GF-D8 (cell line): ENCODE data around the gene METTL6.
"Not testable (repeated sequence)": the region's sequence is repeated elsewhere in the genome, so short reads cannot be mapped to it uniquely, and the experiment has no call there.

Experiments used
- DNase-seq: peaks from one replicate; lab custom pipeline; 2025; lab: John Stamatoyannopoulos, UW

Gene METTL6

DNA sequence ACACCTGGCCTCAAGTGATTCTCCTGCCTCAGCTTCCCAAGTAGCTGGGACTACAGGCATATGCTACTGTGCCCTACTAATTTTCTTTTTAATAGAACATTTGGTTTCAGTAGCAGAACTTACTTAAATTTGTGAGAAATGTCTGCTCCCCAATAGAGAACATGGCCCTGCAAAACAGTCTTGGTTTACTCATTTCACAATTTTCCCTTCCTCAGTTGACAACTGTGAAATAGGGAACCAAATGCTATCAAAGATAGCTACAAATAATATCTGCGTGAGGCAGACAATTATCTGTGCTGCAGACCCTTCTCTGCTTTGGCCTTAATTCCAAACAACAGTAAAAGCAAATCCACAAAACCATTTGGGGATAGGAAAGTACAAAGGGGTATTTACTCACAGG, 22.6 kb downstream of the METTL6 start:
- no peak for DNase-seq

DNA sequence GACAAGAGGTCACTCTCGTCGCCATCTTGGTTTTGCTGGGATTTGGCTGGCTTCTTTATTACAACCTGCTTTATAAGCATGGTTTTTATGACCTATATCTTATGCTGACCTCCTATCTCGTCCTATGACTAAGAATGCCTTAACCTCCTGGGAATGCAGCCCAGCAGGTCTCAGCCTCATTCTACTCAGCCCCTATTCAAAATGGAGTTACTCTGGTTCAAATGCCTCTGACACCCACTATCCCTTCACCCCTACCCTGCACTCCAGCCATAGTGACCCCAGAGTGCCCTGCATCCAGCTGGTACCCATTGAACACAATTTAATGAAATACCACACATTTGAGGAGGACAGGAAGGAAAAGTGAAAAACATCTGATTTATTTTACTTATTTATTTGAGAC, 23.4 kb downstream of the METTL6 start:
- no peak for DNase-seq

DNA sequence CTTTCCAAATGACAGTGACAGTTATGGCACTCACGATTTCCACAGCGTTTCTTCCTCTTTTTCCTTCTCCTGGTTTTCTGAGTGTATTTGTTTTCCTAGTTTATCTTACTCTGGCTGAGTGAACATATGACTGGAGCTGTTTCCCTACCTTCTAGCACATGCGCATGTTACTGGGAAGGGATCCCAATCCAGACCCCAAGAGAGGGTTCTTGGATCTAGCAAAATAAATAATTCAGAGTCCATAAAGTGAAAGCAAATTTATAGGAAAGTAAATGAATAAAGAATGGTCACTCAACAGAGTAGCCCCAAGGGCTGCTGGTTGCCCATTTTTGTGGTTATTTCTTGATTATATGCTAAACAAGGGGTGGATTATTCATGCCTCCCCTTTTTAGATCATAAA, 23.8 kb downstream of the METTL6 start:
- no peak for DNase-seq

DNA sequence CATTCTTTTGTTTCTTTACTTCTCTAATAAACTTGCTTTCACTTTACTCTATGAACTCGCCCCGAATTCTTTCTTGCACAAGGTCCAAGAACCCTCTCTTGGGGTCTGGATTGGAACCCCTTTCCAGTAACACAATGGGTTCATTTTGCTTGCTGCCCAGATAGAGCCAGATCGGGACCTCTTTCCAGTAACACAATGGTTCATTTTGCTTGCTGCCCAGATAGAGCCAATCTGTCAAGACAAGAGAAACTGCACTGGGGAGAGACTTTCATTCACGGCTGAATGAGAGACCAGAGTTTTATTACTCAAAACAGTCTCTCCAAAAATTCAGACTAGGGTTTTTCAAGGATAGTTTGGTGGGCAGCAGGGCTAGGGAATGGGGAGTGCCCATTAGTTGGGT, 25.4 kb downstream of the METTL6 start:
- DNase-seq = no peak

DNA sequence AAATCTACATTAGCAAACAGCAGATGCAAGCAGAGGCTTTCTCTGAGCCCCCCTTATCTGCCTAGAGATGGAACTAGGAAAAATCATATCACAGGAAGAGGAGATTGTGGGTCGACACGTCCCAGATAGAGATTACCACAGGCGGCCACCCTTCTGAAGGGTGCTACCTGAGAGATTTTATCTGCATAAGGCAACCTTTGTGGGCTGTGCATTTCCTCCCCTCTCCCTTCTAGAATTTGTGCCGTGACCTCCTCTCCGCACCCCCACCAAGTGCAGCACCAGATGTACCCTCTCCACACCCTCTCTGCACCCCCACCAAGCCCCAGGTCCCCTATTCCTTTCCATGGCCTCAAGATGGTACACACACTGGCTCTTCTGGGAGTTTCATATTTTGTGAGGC, 27.4 kb downstream of the METTL6 start:
- DNase-seq = no peak

DNA sequence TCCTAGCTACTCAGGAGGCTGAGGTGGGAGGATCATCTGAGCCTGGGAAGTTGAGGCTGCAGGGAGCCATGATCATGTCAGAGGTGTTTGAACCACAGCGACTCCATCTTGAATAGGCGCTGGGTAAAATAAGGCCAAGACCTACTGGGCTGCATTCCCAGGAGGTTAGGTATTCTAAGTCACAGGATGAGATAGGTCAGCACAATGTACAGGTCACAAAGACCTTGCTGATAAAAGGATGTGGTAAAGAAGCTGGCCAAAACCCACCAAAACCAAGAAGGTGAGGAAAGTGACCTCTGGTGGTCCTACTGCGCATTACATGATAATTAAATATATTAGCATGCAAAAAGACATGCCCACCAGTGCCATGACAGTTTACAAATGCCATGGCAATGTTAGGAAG, 28.6 kb downstream of the METTL6 start:
- DNase-seq = not testable (repeated sequence)

DNA sequence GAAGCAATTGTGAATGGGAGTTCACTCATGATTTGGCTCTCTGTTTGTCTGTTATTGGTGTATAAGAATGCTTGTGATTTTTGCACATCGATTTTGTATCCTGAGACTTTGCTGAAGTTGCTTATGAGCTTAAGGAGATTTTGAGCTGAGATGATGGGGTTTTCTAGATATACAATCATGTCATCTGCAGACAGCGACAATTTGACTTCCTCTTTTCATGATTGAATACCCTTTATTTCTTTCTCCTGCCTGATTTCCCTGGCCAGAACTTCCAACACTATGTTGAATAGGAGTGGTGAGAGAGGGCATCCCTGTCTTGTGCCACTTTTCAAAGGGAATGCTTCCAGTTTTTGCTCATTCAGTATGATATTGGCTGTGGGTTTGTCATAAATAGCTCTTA, 34.1 kb downstream of the METTL6 start:
- DNase-seq = not testable (repeated sequence)

DNA sequence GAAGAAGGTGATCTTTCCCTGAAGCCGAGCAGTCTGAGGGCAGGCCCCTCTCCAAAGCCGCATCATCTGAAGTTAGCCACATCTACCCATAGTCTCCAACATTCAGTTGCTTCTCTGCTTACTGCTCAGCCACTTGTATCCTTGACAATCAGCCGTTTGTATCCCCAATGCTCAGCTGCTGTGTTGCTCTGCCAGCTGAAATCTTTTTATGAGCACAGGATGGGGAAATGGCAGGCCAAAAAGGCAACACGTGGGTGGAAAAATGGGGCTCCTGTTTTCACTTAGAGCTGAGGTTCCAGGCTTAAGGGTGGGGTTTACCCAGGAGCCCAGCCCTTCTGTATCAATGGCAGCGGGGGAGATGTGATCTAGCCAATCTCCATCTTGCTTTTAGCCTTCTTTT, 36.3 kb downstream of the METTL6 start:
- no peak for DNase-seq

DNA sequence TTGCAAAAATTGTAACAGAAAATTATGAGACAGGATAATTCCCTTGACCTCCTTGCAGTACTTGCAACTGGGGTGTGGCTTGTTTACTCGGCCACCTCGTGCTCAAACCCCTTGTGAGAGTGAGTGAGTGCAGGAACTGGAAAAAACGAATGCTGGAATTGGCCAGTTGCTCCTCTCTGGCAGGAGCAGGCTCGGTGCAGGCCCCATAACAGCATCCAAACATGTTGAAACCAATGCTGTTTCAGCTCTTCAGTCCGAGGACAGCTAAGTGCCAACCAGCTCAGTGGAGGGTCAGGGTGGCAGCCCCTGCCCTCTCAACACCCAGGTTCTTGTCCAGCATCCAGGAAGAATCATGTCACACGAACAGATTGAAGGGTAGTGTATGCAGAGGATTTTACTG, 36.9 kb downstream of the METTL6 start:
- no peak for DNase-seq

DNA sequence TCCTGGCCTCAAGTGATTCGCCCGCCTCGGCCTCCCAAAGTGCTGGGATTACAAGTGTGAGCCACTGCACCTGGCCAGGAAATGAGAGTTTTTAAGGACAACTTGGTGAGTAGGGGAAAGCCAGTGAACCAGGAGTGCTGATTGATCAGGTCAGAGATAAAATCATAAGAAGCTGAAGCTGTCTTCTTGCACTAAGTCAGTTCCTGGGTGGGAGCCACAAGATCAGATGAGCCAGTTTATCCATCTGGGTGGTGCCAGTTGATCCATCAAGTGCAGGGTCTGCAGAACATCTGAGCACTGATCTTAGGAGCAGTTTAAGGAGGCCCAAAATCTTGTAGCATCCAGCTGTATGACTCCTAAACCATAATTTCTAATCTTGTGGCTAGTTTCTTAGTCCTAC, 39.0 kb downstream of the METTL6 start:
- DNase-seq = not testable (repeated sequence)

DNA sequence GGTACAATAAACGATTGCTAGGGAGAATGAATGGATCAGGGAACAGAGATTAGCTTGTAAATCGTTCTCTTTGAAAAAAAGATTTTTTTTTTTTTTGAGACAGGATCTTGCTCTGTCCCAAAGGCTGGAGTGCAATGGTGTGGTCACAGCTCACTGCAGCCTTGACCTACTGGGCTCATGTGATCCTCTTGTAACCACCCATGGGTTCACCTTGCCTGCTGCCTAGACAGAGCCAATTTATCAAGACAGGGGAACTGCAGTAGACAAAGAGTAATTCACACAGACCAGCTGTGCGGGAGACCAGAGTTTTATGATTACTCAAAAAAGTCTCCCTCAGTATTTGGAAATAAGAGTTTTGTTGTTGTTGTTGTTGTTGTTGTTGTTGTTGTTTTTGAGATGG, 39.6 kb downstream of the METTL6 start:
- no peak for DNase-seq

DNA sequence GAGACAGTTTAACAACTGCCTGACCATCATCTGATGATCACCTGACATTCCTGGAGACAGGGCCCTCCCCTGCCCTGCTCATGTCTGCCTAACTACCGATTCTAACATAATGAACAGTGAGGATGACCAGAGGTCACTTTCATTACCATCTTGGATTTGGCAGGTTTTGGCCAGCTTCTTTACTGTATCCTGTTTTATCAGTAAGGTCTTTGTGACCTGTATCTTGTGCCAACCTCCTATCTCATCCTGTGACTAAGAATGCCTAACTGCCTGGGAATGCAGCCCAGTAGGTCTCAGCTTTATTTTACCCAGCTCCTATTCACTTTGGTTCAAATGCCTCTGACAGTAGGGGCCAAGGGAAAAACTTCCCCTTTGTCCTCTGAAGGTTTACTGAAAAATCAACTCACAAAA, 40.2 kb downstream of the METTL6 start:
- DNase-seq = no peak

DNA sequence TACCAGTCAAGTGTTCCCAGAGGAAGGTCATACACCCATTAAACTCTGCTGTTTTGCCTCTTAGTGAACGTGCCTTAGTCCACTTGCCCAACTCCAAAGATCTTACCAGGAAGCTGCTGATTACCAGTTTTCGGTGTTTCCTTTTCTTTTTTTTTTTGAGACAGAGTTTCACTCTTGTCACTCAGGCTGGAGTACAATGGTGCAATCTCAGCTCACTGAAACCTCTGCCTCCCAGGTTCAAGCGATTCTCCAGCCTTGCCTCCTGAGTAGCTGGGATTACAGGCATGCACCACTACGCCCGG, 40.7 kb downstream of the METTL6 start:
- not testable (repeated sequence) for DNase-seq

DNA sequence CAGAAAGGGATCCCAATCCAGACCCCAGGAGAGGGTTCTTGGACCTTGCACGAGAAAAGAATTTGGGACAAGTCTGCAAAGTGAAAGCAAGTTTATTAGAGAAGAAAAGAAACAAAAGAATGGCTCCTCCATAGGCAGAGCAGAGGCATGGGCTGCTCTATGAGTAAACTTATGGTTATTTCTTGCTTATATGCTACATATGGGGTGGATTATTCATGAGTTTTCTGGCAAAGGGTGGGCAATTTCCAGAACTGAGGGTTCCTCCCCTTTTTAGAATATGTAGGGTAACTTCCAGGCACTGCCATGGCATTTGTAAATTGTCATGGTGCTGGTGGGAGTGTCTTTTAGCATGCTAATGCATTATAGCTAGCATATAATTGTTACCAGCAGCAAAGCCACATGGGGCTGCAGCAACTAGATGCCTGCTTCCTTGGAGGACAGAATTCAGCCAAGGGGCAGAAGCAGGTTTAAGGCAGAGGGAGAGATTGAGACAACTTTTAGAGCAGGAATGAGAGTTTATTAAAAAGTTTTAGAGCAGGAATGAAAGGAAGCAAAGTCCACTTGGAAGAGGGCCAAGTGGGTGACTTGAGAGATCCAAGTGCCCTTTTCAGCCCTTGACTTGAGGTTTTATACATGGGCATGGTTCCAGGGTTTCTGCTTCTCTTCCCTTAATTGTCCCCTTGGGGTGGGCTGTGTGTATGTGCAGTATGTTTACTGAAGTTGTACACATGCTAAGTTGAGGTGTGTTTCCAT, 41.3 kb downstream of the METTL6 start:
- no peak for DNase-seq

DNA sequence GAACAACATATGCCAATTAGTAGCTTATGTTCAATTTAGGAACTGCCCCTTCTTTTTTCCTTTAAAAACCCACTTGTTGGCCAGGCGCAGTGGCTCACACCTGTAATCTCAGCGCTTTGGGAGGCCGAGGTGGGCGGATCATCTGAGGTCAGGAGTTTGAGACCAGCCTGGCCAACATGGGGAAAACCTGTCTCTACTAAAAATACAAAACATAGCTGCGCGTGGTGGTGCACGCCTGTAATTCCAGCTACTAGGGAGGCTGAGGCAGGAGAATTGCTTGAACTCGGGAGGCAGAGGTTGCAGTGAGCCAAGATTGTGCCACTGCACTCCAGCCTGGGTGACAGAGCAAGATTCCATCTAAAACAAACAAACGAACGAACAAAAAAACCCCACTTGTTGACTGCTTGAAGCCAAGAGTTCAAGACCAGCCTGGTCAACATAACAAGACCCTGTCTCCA, 42.1 kb downstream of the METTL6 start:
- not testable (repeated sequence) for DNase-seq

DNA sequence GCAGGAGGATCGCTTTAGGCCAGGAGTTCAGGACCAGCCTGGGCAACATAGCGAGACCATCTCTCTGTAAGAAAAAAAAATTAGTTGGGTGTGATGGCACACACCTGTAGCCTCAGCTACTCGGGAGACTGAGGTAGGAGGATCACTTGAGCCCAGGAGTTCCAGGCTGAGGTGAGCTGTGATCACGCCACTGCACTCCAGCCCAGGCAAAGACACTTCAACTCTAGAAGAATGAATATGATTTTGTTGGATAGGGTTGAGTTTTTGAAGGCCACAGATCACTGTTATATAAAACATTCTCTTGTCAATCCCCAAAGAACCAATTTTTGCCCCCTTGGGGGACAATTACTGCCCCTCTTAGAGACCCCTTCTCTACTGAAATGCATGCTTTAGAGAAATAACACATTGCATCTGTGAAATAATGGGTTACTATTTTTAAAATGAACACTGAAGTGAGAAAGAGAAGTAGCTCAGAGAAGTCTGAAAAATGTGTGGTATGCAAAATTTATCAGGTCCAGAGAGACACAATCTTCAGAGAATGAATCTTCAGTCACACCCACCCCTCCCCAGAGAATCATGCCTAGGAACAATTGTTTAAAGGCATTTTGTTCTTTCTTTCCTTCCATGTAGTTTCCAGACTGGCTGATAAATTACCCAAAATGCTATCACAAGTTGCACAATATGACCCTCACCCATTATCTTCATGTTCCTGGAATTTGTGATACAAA, 42.7 kb downstream of the METTL6 start:
- DNase-seq = no peak

DNA sequence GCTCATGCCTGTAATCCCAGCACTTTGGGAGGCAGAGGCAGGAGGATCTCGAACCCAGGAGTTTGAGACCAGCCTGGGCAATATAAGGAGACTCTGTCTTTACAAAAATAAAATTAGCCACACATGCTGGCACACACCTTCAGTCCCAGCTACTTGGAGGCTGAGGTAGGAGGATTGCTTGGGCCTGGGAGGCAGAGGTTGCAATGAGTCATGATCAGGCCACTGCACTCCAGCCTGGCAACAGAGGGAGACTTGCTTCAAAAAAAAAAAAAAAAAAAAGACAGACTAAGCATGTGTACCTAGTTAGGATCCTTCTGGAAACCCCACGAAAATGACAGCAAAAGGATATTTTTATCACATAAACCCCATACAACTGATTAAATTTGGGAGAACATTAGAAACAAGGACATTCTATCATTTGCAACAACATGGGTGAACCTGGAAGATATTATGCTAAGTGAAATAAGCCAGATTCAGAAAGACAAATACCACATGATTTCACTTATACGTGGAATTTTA, 44.9 kb downstream of the METTL6 start:
- DNase-seq = no peak

DNA sequence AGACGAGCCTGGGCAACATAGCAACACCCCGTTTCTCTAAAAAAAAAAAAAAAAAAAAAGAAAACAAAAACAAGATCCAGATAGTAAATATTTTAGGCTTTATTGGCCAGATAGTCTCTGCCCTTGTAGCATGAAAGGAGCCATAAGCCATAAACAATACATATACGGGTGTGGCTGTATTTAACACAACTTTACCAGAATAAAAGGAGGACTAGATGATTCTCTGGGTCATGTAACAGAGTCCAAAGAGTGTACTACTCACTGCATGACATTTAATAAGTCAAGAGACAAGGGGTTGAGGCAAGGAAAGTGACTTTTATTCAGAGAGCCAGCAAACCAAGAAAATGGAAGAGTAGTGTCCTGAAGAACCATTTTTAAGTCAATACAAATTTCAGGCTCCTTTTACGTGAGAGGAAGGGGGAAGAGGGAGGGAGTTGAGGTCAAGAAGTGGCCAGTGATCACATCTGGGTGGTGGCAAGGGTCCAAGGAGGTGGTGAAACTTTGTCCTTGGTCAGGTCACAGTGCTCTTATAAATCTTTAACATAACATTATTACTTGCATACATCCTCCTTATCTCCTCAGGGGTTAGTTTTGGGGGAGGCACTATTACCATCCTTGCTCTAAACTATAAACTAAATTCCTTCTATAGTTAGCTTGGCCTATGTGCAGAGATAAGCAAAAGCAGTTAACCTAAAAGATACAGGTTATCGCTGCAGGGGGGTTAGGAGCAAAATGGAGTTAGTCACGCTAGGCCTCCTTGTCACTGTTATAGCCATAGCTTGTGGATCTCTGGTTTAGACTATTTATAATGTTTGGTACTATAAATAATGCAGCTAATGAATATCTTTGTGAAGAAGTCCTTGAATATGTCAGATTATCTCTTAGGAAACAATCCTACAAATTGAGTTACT, 46.1 kb downstream of the METTL6 start:
- DNase-seq = no peak

DNA sequence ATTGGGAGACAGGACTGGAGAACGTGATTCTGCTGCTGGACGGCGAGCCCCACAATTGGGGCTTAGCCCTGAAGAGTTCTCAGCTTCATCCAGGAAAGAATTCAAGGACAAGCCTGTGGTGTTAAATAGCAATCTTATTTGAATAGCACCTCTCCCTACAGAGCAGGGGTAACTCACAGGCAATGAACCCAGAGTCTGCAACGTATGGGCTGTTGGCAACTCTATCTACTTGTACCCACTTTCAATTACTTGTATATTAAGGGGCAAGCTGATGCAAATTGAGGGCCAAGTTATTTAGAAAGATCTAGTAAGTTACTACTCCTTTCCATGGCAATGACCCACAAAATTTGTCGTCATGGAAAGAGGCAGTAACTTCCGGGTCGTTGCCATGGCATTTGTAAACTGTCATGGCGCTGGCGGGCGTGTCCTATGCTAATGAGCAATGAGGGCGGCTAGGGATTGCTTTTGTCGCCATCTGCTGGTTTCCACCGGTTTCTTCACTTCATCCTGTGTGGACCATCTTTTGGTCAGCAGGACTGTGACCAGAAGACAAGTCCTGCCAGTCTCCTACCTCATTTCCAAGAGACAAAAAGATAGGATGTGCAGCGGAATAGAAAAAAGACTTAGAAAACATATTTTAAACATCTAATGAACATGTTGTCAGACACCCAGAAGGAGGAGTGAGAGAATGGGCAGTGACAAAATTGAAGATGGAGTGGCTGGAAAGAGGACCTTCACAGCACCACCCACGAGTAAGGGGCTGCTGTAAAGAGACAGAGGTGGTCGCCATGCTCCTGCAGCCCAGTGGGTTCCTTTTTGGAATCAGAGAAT, 49.2 kb downstream of the METTL6 start:
- peak; percentile 61 for DNase-seq

DNA sequence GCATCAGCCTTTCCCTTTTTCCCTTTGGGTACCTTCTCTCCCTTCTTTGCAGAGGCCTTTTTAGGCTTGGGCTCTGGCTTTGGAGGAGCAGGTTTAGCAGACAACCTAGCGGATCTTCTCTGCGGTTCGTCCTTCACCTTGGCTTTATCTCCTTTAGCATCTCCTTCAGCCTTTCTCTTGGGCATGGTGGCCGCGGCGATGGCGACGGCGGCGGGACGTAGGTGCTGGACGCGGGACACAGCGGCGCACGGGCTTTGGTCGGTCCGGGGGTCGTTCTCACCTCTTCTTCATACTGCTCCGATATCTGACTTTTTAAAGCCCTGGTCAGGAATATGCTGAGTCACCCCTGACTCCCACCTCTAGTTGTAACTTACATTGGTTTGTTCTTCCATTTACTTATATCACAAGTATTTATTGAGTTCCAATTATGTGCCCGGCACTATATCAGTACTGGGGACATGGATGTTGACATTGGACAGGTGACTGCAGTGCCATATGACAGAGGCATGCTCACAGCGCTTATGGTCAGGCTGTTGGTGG, 51.8 kb downstream of the METTL6 start:
- DNase-seq = no peak

DNA sequence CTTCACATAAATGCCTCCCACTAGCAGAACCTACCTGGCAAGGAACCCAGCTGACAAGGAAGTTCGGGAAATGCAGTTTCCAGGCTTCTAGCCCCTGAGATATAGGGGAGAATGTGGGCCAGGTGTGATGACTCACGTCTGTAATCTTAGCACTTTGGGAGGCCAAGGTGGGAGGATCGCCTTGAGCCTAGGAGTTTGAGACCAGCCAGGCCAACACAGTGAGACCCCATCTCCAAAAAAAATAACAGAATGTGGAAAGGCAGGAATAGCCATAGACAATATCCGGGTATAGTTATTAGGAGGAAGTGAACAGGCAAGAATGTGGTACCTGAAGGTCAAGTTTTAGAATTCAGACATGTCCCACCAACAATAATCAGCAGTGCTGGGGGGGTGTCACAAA, 54.4 kb downstream of the METTL6 start:
- DNase-seq = no peak
